HG02885 (cell line): ENCODE results near the gene LRRC47.
"Not testable (repeated sequence)": the region's sequence is repeated elsewhere in the genome, so short reads cannot be mapped to it uniquely, and the experiment has no call there.

Experiments
- ATAC-seq: cut with Tn5 transposase; IDR thresholded peaks from one replicate; pipeline ENCODE4 v1.9.1; 2021; ENCODE audit warnings: mild to moderate bottlenecking; ENCODE audit not compliant: unreplicated experiment, poor library complexity

The LRRC47 gene

GRCh38 chr1:3753656-3754454 is 42.4 kb downstream of the LRRC47 start:
- no peak for ATAC-seq

GRCh38 chr1:3752400-3752945 is 43.8 kb downstream of the LRRC47 start, which contains the start of gene CCDC27:
TSS of gene CCDC27 (plus strand) at chr1:3752450. CDS start at chr1:3752482, 32 bp downstream.
- ATAC-seq = no peak

- no peak for ATAC-seq
Measured at GRCh38 chr1:3750741-3751140, 45.6 kb downstream of the LRRC47 start.

GRCh38 chr1:3749512-3749911 is 46.8 kb downstream of the LRRC47 start:
- ATAC-seq = no peak

- ATAC-seq = not testable (repeated sequence)
Measured at GRCh38 chr1:3748316-3748900, 47.9 kb downstream of the LRRC47 start.

GRCh38 chr1:3747903-3748302 is 48.4 kb downstream of the LRRC47 start:
- ATAC-seq = no peak

GRCh38 chr1:3747522-3747848 is 48.8 kb downstream of the LRRC47 start:
- ATAC-seq = no peak

GRCh38 chr1:3746830-3747521 is 49.3 kb downstream of the LRRC47 start:
- ATAC-seq = peak; percentile 79

GRCh38 chr1:3746389-3746829 is 49.9 kb downstream of the LRRC47 start:
- ATAC-seq = no peak

- ATAC-seq = no peak
Measured at GRCh38 chr1:3745590-3746381, 50.5 kb downstream of the LRRC47 start.

- ATAC-seq = no peak
Measured at GRCh38 chr1:3745071-3745470, 51.2 kb downstream of the LRRC47 start.

GRCh38 chr1:3744646-3745045 is 51.7 kb downstream of the LRRC47 start:
- no peak for ATAC-seq

GRCh38 chr1:3743826-3744225 is 52.5 kb downstream of the LRRC47 start:
- ATAC-seq = no peak

GRCh38 chr1:3743421-3743820 is 52.9 kb downstream of the LRRC47 start:
- ATAC-seq = no peak

- ATAC-seq = no peak
Measured at GRCh38 chr1:3742439-3743298, 53.6 kb downstream of the LRRC47 start.

GRCh38 chr1:3741566-3742438 is 54.5 kb downstream of the LRRC47 start:
- no peak for ATAC-seq

- no peak for ATAC-seq
Measured at GRCh38 chr1:3740752-3741151, 55.5 kb downstream of the LRRC47 start.

GRCh38 chr1:3740042-3740441 is 56.3 kb downstream of the LRRC47 start:
- no peak for ATAC-seq
